B cell (primary cell): Measurements from ENCODE around the gene GABRG2. TPM values are rescaled to one million over a fixed set of nuclear protein-coding genes. Genes with fewer than 3 reads are reported as not detected.

ENCODE experiments used
- ATAC-seq: fragments of 200-7000 bp; cut with Tn5 transposase; one replicate; pipeline ENCODE4 v1.10.0; 2021; ENCODE audit warnings: low read depth, mild to moderate bottlenecking, moderate number of reproducible peaks, moderate library complexity
- CTCF ChIA-PET: fragments of 350-600 bp; sonication (Branson Sonifier 250); formaldehyde crosslinking; loops from one replicate; lab custom pipeline; 2021; ENCODE audit warnings: antibody characterized with exemption, inconsistent platforms; lab: Charles Lee
- POLR2A ChIA-PET: fragments of 350-600 bp; sonication (Branson Sonifier 250); formaldehyde crosslinking; loops from one replicate; lab custom pipeline; 2021; ENCODE audit warnings: antibody characterized with exemption; lab: Charles Lee
- DNase-seq: peaks from one replicate; pipeline ENCODE4 v3.0.0; 2013
- H2AFZ ChIP-seq: 2 replicates; pipeline ENCODE4 v1.6.1; 2012; ENCODE audit warnings: mild to moderate bottlenecking, low read depth, low read length; ENCODE audit not compliant: insufficient read depth, poor library complexity, severe bottlenecking
- H3K27ac ChIP-seq, 2 donors: 1 replicate in 1 of 2; 2 replicates in 1 of 2; pipeline ENCODE4 v1.5.1; 2012 to 2013; ENCODE audit warnings: low read length in 2 of 2, mild to moderate bottlenecking in 2 of 2, moderate library complexity in 1 of 2
- H3K27me3 ChIP-seq, 4 experiments: fragments of 200-600 bp in 1 of 4; sonication (generic) in 1 of 4; replicated peaks in 1 of 4; 1 replicate in 2 of 4; 2 replicates in 2 of 4; pipeline versions ENCODE4 v1.6.1 to v1.7.0; 2013 to 2016; ENCODE audit warnings: low read length in 3 of 4, mild to moderate bottlenecking in 2 of 4, mixed read lengths in 1 of 4, moderate library complexity in 1 of 4; ENCODE audit not compliant: insufficient read depth in 4 of 4, control insufficient read depth in 3 of 4; ENCODE audit errors: control extremely low read depth in 1 of 4
- H3K36me3 ChIP-seq, 2 experiments: replicated peaks in 1 of 2; 1 replicate in 1 of 2; 2 replicates in 1 of 2; pipeline versions ENCODE4 v1.6.1 to v1.7.1; 2013; ENCODE audit warnings: low read length in 1 of 2; ENCODE audit not compliant: insufficient read depth in 2 of 2, control insufficient read depth in 1 of 2; ENCODE audit errors: control extremely low read depth in 1 of 2, extremely low read depth in 1 of 2
- H3K4me1 ChIP-seq, 2 donors: fragments of 200-600 bp in 1 of 2; sonication (generic) in 1 of 2; 1 replicate in 1 of 2; 2 replicates in 1 of 2; pipeline versions ENCODE4 v1.5.1 to v1.6.1; 2013 to 2017; ENCODE audit warnings: low read length in 2 of 2; ENCODE audit not compliant: control insufficient read depth in 2 of 2, insufficient read depth in 2 of 2
- H3K4me2 ChIP-seq: replicated peaks from 2 replicates; pipeline ENCODE3; 2012; ENCODE audit warnings: mild to moderate bottlenecking, low read depth, low read length; ENCODE audit not compliant: poor library complexity, severe bottlenecking
- H3K4me3 ChIP-seq, 5 experiments: fragments of 200-600 bp in 1 of 5; sonication (generic) in 1 of 5; 1 replicate in 3 of 5; 2 replicates in 2 of 5; pipeline versions ENCODE4 v1.5.1 to v1.7.0; 2011 to 2016; ENCODE audit warnings: low read length in 4 of 5, mild to moderate bottlenecking in 4 of 5, low read depth in 2 of 5, control low read depth in 1 of 5, moderate library complexity in 1 of 5; ENCODE audit not compliant: insufficient read depth in 1 of 5; ENCODE audit errors: control extremely low read depth in 1 of 5, extremely low read depth in 1 of 5
- H3K79me2 ChIP-seq: fragments of 200-600 bp; sonication (generic); one replicate; pipeline ENCODE4 v1.6.0; 2016; ENCODE audit warnings: low read length; ENCODE audit not compliant: control insufficient read depth, insufficient read depth
- H3K9ac ChIP-seq: fragments of 200-600 bp; sonication (generic); 2 replicates; pipeline ENCODE4 v1.6.1; 2017; ENCODE audit warnings: mild to moderate bottlenecking, low read length, moderate library complexity
- H3K9me3 ChIP-seq, 3 donors: one replicate each; pipeline versions ENCODE4 v1.6.1 to v1.7.1; 2013; ENCODE audit warnings: low read length in 2 of 3; ENCODE audit not compliant: control insufficient read depth in 2 of 3, insufficient read depth in 1 of 3; ENCODE audit errors: control extremely low read depth in 1 of 3
- H4K20me1 ChIP-seq: 2 replicates; pipeline ENCODE4 v1.6.0; 2012; ENCODE audit warnings: mild to moderate bottlenecking, low read length; ENCODE audit not compliant: insufficient read depth, control insufficient read depth, poor library complexity, severe bottlenecking
- H3K27ac Mint-ChIP-seq: one replicate; pipeline ENCODE4 v1.8.0; 2021; ENCODE audit warnings: mixed read lengths
- H3K27me3 Mint-ChIP-seq: one replicate; pipeline ENCODE4 v1.8.0; 2021; ENCODE audit warnings: mixed read lengths
- H3K4me1 Mint-ChIP-seq: one replicate; pipeline ENCODE4 v1.8.0; 2021; ENCODE audit warnings: mixed read lengths
- H3K4me3 Mint-ChIP-seq: one replicate; pipeline ENCODE4 v1.8.0; 2021; ENCODE audit warnings: mixed read lengths
- H3K9me3 Mint-ChIP-seq: one replicate; pipeline ENCODE4 v1.8.0; 2022; ENCODE audit warnings: mixed read lengths; ENCODE audit not compliant: insufficient read depth
- EZH2 ChIP-seq: IDR thresholded peaks from 2 replicates; pipeline ENCODE4 v1.6.1; 2012; ENCODE audit warnings: borderline replicate concordance, low read depth, mild to moderate bottlenecking, moderate library complexity, low read length; ENCODE audit not compliant: insufficient read depth, poor library complexity, severe bottlenecking
- WGBS: methylation state at CpG from one replicate; pipeline ENCODE4 v1.1.5; 2013; ENCODE audit warnings: missing lambda C conversion rate; ENCODE audit not compliant: insufficient coverage; 5-methylcytosine and 5-hydroxymethylcytosine counted together
- intact Hi-C: fragments of 100-400 bp; cut with micrococcal nuclease; formaldehyde crosslinking; loops from one replicate; pipeline ENCODE4 v1.10.0; 2022
- polyA plus RNA-seq: library from polyadenylated mRNA; depleted of rRNA; stranded (reverse); fragments of >200 nt; gene quantifications from 2 replicates; pipeline ENCODE4 v1.2.3, GENCODE V29; 2012
- total RNA-seq, 2 donors: library from RNA; stranded (reverse); fragments of 120-200 nt in 1 of 2; gene quantifications; 1 replicate in 1 of 2; 2 replicates in 1 of 2; pipeline versions ENCODE4 v1.2.3 to v1.2.4, GENCODE V29; 2013 to 2022
- TF ChIP-seq, protein P1 (sequence below): fragments of 200-600 bp; IDR thresholded peaks from one replicate; pipeline ENCODE4 v1.8.0; 2022; ENCODE audit warnings: antibody characterized with exemption, mild to moderate bottlenecking

Gene GABRG2
- total and polyA plus RNA-seq, 2 donors (not counting 1 experiment from before 2014, with no cell fraction given), result not detected

DNA sequence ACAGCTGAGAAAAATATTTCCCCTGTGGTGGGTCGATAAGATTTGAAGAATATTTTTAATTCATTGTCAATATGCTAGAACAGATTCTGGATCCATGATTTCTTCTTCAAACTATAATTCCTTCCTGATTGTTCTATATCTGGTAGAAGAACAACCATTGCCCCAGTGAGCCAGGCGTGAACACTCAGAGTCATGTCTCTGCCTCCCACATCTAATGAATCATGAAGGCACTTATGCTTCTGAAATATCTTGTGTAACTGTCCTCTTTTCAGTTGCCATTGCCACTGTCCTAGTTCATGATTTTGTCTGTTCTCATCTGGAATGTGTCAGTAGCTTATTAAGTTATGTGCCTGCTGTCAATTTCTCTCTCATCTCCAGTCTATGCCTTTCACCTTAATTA is 40.0 kb downstream of the GABRG2 start:
- Mint-ChIP-seq H3K4me3 (no peak overlapping the region), H3K27ac (no peak overlapping the region), H3K4me1 (no peaks in the 10 kb centered on the region), H3K9me3 (no peaks in the 10 kb centered on the region), H3K27me3 (no peaks in the 10 kb centered on the region)
- no peak overlapping the region for H3K4me3 ChIP-seq
- intact Hi-C loops, result no loop called here
- POLR2A ChIA-PET, result no interaction called here
- no peaks in the 10 kb centered on the region for H3K27me3 ChIP-seq
- H2AFZ ChIP-seq, result no peak overlapping the region
- DNase-seq (no peak), ATAC-seq (no peak)
- CTCF ChIA-PET, result no interaction called here
- H3K4me1 ChIP-seq, result no peaks in the 10 kb centered on the region
- H3K36me3 ChIP-seq, result no peaks in the 10 kb centered on the region
- TF ChIP-seq, protein P1, sequence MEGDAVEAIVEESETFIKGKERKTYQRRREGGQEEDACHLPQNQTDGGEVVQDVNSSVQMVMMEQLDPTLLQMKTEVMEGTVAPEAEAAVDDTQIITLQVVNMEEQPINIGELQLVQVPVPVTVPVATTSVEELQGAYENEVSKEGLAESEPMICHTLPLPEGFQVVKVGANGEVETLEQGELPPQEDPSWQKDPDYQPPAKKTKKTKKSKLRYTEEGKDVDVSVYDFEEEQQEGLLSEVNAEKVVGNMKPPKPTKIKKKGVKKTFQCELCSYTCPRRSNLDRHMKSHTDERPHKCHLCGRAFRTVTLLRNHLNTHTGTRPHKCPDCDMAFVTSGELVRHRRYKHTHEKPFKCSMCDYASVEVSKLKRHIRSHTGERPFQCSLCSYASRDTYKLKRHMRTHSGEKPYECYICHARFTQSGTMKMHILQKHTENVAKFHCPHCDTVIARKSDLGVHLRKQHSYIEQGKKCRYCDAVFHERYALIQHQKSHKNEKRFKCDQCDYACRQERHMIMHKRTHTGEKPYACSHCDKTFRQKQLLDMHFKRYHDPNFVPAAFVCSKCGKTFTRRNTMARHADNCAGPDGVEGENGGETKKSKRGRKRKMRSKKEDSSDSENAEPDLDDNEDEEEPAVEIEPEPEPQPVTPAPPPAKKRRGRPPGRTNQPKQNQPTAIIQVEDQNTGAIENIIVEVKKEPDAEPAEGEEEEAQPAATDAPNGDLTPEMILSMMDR, result no peak
- no peak for TF ChIP-seq EZH2
- H3K79me2 ChIP-seq, result no peaks in the 10 kb centered on the region
- no peaks in the 10 kb centered on the region for H4K20me1 ChIP-seq
- no peak overlapping the region for H3K4me2 ChIP-seq
- H3K9ac ChIP-seq, result no peak overlapping the region
- no peaks in the 10 kb centered on the region for H3K9me3 ChIP-seq
- no peak overlapping the region for H3K27ac ChIP-seq
- no CpG with 5 or more reads among the region's 2 CpGs for WGBS

DNA sequence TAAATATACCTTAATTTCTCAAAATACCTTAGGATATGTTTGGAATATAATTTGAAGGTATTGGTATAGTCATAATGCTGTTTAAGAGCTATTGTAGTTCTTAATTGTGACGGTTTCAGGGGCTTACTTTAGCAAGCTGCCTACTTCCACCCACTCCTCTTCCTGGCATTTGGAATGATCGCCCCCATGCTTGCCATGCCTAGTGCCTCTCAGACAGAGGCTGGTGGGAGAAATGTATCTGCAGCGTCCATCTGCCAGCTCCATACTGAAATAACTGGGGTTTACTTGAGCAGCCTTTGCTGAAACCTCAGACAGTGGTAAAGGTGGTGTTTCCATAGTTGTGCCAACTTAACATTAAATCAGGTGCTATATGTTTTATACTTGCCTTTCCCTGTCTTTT is 52.2 kb downstream of the GABRG2 start:
- no peak for DNase-seq
- no peak overlapping the region for H3K4me3 Mint-ChIP-seq
- ATAC-seq, result no peak
- H3K9me3 Mint-ChIP-seq, result peaks cover 2% of the 10 kb centered on the region
- no peaks in the 10 kb centered on the region for H4K20me1 ChIP-seq
- no peaks in the 10 kb centered on the region for H3K79me2 ChIP-seq
- CTCF ChIA-PET, result no interaction called here
- no peak overlapping the region for H2AFZ ChIP-seq
- H3K9me3 ChIP-seq, result no peaks in the 10 kb centered on the region
- 80% methylated on average over 1 of the region's 3 CpGs for WGBS
- no peaks in the 10 kb centered on the region for H3K36me3 ChIP-seq
- no peak overlapping the region for H3K27ac Mint-ChIP-seq
- no peak for TF ChIP-seq EZH2
- TF ChIP-seq, protein P1, result no peak
- intact Hi-C loops, result loop anchor here (10.0 kb wide), 1 partner anchor 985 kb away; no protein-coding TSS in a partner anchor
- POLR2A ChIA-PET, result no interaction called here
- no peaks in the 10 kb centered on the region for H3K4me1 ChIP-seq
- H3K4me3 ChIP-seq, result no peak overlapping the region
- H3K27me3 ChIP-seq, result no peaks in the 10 kb centered on the region
- H3K27ac ChIP-seq, result no peak overlapping the region
- no peak overlapping the region for H3K4me2 ChIP-seq
- no peak overlapping the region for H3K9ac ChIP-seq
- H3K27me3 Mint-ChIP-seq, result no peaks in the 10 kb centered on the region
- H3K4me1 Mint-ChIP-seq, result no peaks in the 10 kb centered on the region
